B cell (primary cell): ENCODE measurements around the gene CUTA. TPM values are rescaled to one million over a fixed set of nuclear protein-coding genes. Genes with fewer than 3 reads are reported as not detected.

Experiments
- ATAC-seq: fragments of 200-7000 bp; cut with Tn5 transposase; one replicate; pipeline ENCODE4 v1.10.0; 2021; ENCODE audit warnings: low read depth, mild to moderate bottlenecking, moderate number of reproducible peaks, moderate library complexity
- CTCF ChIA-PET: fragments of 350-600 bp; sonication (Branson Sonifier 250); formaldehyde crosslinking; loops from one replicate; lab custom pipeline; 2021; ENCODE audit warnings: antibody characterized with exemption, inconsistent platforms; lab: Charles Lee
- POLR2A ChIA-PET: fragments of 350-600 bp; sonication (Branson Sonifier 250); formaldehyde crosslinking; loops from one replicate; lab custom pipeline; 2021; ENCODE audit warnings: antibody characterized with exemption; lab: Charles Lee
- DNase-seq: peaks from one replicate; pipeline ENCODE4 v3.0.0; 2013
- H2AFZ ChIP-seq: 2 replicates; pipeline ENCODE4 v1.6.1; 2012; ENCODE audit warnings: mild to moderate bottlenecking, low read depth, low read length; ENCODE audit not compliant: insufficient read depth, poor library complexity, severe bottlenecking
- H3K27ac ChIP-seq, 2 donors: 1 replicate in 1 of 2; 2 replicates in 1 of 2; pipeline ENCODE4 v1.5.1; 2012 to 2013; ENCODE audit warnings: low read length in 2 of 2, mild to moderate bottlenecking in 2 of 2, moderate library complexity in 1 of 2
- H3K27me3 ChIP-seq, 4 experiments: fragments of 200-600 bp in 1 of 4; sonication (generic) in 1 of 4; replicated peaks in 1 of 4; 1 replicate in 2 of 4; 2 replicates in 2 of 4; pipeline versions ENCODE4 v1.6.1 to v1.7.0; 2013 to 2016; ENCODE audit warnings: low read length in 3 of 4, mild to moderate bottlenecking in 2 of 4, mixed read lengths in 1 of 4, moderate library complexity in 1 of 4; ENCODE audit not compliant: insufficient read depth in 4 of 4, control insufficient read depth in 3 of 4; ENCODE audit errors: control extremely low read depth in 1 of 4
- H3K36me3 ChIP-seq, 2 experiments: replicated peaks in 1 of 2; 1 replicate in 1 of 2; 2 replicates in 1 of 2; pipeline versions ENCODE4 v1.6.1 to v1.7.1; 2013; ENCODE audit warnings: low read length in 1 of 2; ENCODE audit not compliant: insufficient read depth in 2 of 2, control insufficient read depth in 1 of 2; ENCODE audit errors: control extremely low read depth in 1 of 2, extremely low read depth in 1 of 2
- H3K4me1 ChIP-seq, 2 donors: fragments of 200-600 bp in 1 of 2; sonication (generic) in 1 of 2; 1 replicate in 1 of 2; 2 replicates in 1 of 2; pipeline versions ENCODE4 v1.5.1 to v1.6.1; 2013 to 2017; ENCODE audit warnings: low read length in 2 of 2; ENCODE audit not compliant: control insufficient read depth in 2 of 2, insufficient read depth in 2 of 2
- H3K4me2 ChIP-seq: replicated peaks from 2 replicates; pipeline ENCODE3; 2012; ENCODE audit warnings: mild to moderate bottlenecking, low read depth, low read length; ENCODE audit not compliant: poor library complexity, severe bottlenecking
- H3K4me3 ChIP-seq, 5 experiments: fragments of 200-600 bp in 1 of 5; sonication (generic) in 1 of 5; 1 replicate in 3 of 5; 2 replicates in 2 of 5; pipeline versions ENCODE4 v1.5.1 to v1.7.0; 2011 to 2016; ENCODE audit warnings: low read length in 4 of 5, mild to moderate bottlenecking in 4 of 5, low read depth in 2 of 5, control low read depth in 1 of 5, moderate library complexity in 1 of 5; ENCODE audit not compliant: insufficient read depth in 1 of 5; ENCODE audit errors: control extremely low read depth in 1 of 5, extremely low read depth in 1 of 5
- H3K79me2 ChIP-seq: fragments of 200-600 bp; sonication (generic); one replicate; pipeline ENCODE4 v1.6.0; 2016; ENCODE audit warnings: low read length; ENCODE audit not compliant: control insufficient read depth, insufficient read depth
- H3K9ac ChIP-seq: fragments of 200-600 bp; sonication (generic); 2 replicates; pipeline ENCODE4 v1.6.1; 2017; ENCODE audit warnings: mild to moderate bottlenecking, low read length, moderate library complexity
- H3K9me3 ChIP-seq, 3 donors: one replicate each; pipeline versions ENCODE4 v1.6.1 to v1.7.1; 2013; ENCODE audit warnings: low read length in 2 of 3; ENCODE audit not compliant: control insufficient read depth in 2 of 3, insufficient read depth in 1 of 3; ENCODE audit errors: control extremely low read depth in 1 of 3
- H4K20me1 ChIP-seq: 2 replicates; pipeline ENCODE4 v1.6.0; 2012; ENCODE audit warnings: mild to moderate bottlenecking, low read length; ENCODE audit not compliant: insufficient read depth, control insufficient read depth, poor library complexity, severe bottlenecking
- H3K27ac Mint-ChIP-seq: one replicate; pipeline ENCODE4 v1.8.0; 2021; ENCODE audit warnings: mixed read lengths
- H3K27me3 Mint-ChIP-seq: one replicate; pipeline ENCODE4 v1.8.0; 2021; ENCODE audit warnings: mixed read lengths
- H3K4me1 Mint-ChIP-seq: one replicate; pipeline ENCODE4 v1.8.0; 2021; ENCODE audit warnings: mixed read lengths
- H3K4me3 Mint-ChIP-seq: one replicate; pipeline ENCODE4 v1.8.0; 2021; ENCODE audit warnings: mixed read lengths
- H3K9me3 Mint-ChIP-seq: one replicate; pipeline ENCODE4 v1.8.0; 2022; ENCODE audit warnings: mixed read lengths; ENCODE audit not compliant: insufficient read depth
- EZH2 ChIP-seq: IDR thresholded peaks from 2 replicates; pipeline ENCODE4 v1.6.1; 2012; ENCODE audit warnings: borderline replicate concordance, low read depth, mild to moderate bottlenecking, moderate library complexity, low read length; ENCODE audit not compliant: insufficient read depth, poor library complexity, severe bottlenecking
- WGBS: methylation state at CpG from one replicate; pipeline ENCODE4 v1.1.5; 2013; ENCODE audit warnings: missing lambda C conversion rate; ENCODE audit not compliant: insufficient coverage; 5-methylcytosine and 5-hydroxymethylcytosine counted together
- intact Hi-C: fragments of 100-400 bp; cut with micrococcal nuclease; formaldehyde crosslinking; loops from one replicate; pipeline ENCODE4 v1.10.0; 2022
- polyA plus RNA-seq: library from polyadenylated mRNA; depleted of rRNA; stranded (reverse); fragments of >200 nt; gene quantifications from 2 replicates; pipeline ENCODE4 v1.2.3, GENCODE V29; 2012
- total RNA-seq, 2 donors: library from RNA; stranded (reverse); fragments of 120-200 nt in 1 of 2; gene quantifications; 1 replicate in 1 of 2; 2 replicates in 1 of 2; pipeline versions ENCODE4 v1.2.3 to v1.2.4, GENCODE V29; 2013 to 2022
- TF ChIP-seq, protein P1 (sequence below): fragments of 200-600 bp; IDR thresholded peaks from one replicate; pipeline ENCODE4 v1.8.0; 2022; ENCODE audit warnings: antibody characterized with exemption, mild to moderate bottlenecking

Gene CUTA
- total and polyA plus RNA-seq, 2 donors (not counting 1 experiment from before 2014, with no cell fraction given), result 137 to 226 TPM

DNA sequence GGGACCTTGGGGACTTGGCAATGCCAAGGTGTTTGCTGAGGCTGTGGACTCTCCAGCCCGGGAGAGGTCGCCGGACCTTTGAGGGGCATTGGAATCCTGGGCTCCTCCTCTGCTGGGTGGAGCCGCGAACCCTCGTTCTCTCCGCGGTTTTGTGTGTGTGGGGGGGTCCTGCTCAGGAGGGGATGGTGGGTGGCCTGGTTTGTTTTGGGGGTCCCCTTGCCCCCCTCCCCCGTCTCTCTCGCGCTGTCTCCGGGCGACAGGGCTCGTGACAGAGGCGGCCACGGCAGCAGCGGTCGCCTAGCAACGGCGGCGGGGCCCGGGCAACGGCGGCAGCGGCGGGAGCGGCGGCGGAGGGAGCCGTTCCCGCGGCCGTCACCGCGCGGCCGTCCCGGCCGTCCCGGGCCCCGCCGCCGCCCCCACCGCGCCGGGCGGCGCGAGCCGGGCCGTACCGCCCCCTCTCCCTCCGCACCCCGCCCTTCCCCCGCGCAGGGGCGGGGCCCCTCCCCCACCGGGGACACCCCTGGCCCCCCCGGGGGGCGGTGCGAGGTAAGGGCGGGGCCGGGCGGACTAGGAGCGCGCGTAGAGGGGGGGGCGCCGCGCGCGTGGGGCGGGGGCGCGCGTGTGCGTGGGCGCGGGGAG is 9.8 kb upstream of the CUTA start:
- ATAC-seq (peak; percentile 37), DNase-seq (peak; percentile 82)
- intact Hi-C loops, result loop anchor here (1.0 to 5.0 kb wide), 4 partner anchors 17 to 195 kb away; partner anchors contain the start of genes ITPR3 and TAPBP
- H3K36me3 ChIP-seq, result no peaks in the 10 kb centered on the region
- peak overlapping the region; percentile 96 for H3K27ac Mint-ChIP-seq
- CTCF ChIA-PET, result no interaction called here
- no peaks in the 10 kb centered on the region for H3K9me3 ChIP-seq
- H3K9ac ChIP-seq, result peak overlapping the region; percentile 64
- no peaks in the 10 kb centered on the region for H3K27me3 Mint-ChIP-seq
- H3K4me3 Mint-ChIP-seq, result peak overlapping the region; percentile 96
- H3K4me1 ChIP-seq, result peaks cover 67 to 74% of the 10 kb centered on the region in 2 donors
- H3K9me3 Mint-ChIP-seq, result no peaks in the 10 kb centered on the region
- POLR2A ChIA-PET, result interaction anchor here (0.7 kb wide), 1 partner anchor 9 kb away, joined by 3 read pairs; the partner anchor contains the start of gene CUTA
- TF ChIP-seq EZH2, result no peak
- TF ChIP-seq, protein P1, sequence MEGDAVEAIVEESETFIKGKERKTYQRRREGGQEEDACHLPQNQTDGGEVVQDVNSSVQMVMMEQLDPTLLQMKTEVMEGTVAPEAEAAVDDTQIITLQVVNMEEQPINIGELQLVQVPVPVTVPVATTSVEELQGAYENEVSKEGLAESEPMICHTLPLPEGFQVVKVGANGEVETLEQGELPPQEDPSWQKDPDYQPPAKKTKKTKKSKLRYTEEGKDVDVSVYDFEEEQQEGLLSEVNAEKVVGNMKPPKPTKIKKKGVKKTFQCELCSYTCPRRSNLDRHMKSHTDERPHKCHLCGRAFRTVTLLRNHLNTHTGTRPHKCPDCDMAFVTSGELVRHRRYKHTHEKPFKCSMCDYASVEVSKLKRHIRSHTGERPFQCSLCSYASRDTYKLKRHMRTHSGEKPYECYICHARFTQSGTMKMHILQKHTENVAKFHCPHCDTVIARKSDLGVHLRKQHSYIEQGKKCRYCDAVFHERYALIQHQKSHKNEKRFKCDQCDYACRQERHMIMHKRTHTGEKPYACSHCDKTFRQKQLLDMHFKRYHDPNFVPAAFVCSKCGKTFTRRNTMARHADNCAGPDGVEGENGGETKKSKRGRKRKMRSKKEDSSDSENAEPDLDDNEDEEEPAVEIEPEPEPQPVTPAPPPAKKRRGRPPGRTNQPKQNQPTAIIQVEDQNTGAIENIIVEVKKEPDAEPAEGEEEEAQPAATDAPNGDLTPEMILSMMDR, result no peak
- H3K4me2 ChIP-seq, result peak overlapping the region; percentile 88
- H3K4me3 ChIP-seq, result peak overlapping the region; percentile 32 to 68 (median 57)
- peak overlapping the region; percentile 78 to 90 for H3K27ac ChIP-seq
- no peaks in the 10 kb centered on the region for H3K27me3 ChIP-seq
- H3K79me2 ChIP-seq, result peaks cover 14% of the 10 kb centered on the region
- no peaks in the 10 kb centered on the region for H4K20me1 ChIP-seq
- WGBS, result under 1% methylated on average over 40 of the region's 79 CpGs
- H2AFZ ChIP-seq, result peak overlapping the region; percentile 61
- peaks cover 82% of the 10 kb centered on the region for H3K4me1 Mint-ChIP-seq
